ENCODE data around the gene DOCK11.

DNA sequence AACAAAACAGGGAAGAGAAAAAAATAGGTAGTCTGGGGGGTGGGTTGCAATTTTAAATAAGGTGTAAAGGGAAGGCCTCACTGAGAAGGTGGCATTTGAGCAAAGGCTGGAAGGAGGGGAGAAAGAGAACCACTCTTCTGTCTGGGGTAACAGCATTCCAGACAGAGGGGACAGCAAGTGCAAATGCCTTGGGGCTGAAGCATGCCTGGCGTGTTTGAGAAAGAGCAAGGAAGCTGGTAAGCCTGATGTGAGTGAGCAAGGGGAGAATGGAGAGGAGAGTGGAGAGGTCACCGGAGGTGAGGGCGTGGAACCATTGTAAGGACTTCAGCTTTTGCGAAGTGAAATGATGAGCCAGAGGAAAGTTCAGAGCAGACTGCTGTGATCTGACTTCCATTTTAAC, 19.7 kb upstream of the DOCK11 start:
- TF ChIP-seq, protein P1, sequence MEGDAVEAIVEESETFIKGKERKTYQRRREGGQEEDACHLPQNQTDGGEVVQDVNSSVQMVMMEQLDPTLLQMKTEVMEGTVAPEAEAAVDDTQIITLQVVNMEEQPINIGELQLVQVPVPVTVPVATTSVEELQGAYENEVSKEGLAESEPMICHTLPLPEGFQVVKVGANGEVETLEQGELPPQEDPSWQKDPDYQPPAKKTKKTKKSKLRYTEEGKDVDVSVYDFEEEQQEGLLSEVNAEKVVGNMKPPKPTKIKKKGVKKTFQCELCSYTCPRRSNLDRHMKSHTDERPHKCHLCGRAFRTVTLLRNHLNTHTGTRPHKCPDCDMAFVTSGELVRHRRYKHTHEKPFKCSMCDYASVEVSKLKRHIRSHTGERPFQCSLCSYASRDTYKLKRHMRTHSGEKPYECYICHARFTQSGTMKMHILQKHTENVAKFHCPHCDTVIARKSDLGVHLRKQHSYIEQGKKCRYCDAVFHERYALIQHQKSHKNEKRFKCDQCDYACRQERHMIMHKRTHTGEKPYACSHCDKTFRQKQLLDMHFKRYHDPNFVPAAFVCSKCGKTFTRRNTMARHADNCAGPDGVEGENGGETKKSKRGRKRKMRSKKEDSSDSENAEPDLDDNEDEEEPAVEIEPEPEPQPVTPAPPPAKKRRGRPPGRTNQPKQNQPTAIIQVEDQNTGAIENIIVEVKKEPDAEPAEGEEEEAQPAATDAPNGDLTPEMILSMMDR (conservative IDR thresholded peaks at IDR 0.05; ENCODE audit: low read depth, low read length): no peak
- TF ChIP-seq EZH2 (IDR thresholded peaks at IDR 0.05; ENCODE audit: borderline replicate concordance, low read depth, low read length, poor library complexity, severe bottlenecking): no peak
